Measurements from ENCODE around the gene CLSTN2. TPM values are rescaled to one million over a fixed set of nuclear protein-coding genes. Genes with fewer than 3 reads are reported as not detected.

Gene CLSTN2
- total and polyA plus RNA-seq, 2 of the 13 experiments (the other 11 are each of a cell fraction or from before 2014, with no cell fraction given), result not detected

DNA sequence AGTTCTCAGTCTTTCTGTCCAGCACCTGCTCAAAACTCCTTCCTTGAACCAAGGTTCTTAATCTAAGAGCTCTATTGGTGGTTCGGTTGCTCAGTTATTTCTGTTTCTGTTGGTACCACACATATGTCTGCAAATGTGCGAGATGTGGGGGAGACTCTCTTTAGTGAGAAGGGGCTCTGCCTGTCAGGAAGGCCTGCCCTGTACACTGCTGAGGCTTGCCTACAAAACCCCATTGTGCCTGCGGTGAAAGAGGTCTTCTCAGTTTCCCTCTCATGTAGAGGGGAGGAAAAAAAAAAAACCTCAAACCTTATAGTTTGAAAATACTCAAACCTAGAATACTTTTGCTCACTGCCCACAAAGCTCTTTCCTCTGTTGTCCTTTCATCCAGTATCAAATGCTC lies 142.4 kb downstream of the CLSTN2 start:
- no peak overlapping the region for H3K9ac ChIP-seq (ENCODE audit: insufficient read depth, low read depth, low read length)
- H3K36me3 ChIP-seq (replicated peaks in 1 of 2; ENCODE audit: control insufficient read depth in 1 of 2, insufficient read depth in 2 of 2, low read length in 2 of 2), result no peaks in the 10 kb centered on the region
- H3K27me3 ChIP-seq (ENCODE audit: control insufficient read depth in 1 of 2, insufficient read depth in 2 of 2, low read length in 2 of 2), result no peaks in the 10 kb centered on the region; a peak in 2 of 5 replicates
- TF ChIP-seq ELF1 (CRISPR knock-in tag; IDR thresholded peaks at IDR 0.05) (no peak), ZEB1 (IDR thresholded peaks at IDR 0.05; ENCODE audit: insufficient replicate concordance, low read depth) (no peak), FOXA3 (CRISPR knock-in tag; IDR thresholded peaks at IDR 0.05) (no peak), YEATS2 (CRISPR knock-in tag; IDR thresholded peaks at IDR 0.05; ENCODE audit: borderline replicate concordance) (no peak), TCF7 (IDR thresholded peaks at IDR 0.05; ENCODE audit: low read depth) (no peak)
- TF ChIP-seq, protein P1, sequence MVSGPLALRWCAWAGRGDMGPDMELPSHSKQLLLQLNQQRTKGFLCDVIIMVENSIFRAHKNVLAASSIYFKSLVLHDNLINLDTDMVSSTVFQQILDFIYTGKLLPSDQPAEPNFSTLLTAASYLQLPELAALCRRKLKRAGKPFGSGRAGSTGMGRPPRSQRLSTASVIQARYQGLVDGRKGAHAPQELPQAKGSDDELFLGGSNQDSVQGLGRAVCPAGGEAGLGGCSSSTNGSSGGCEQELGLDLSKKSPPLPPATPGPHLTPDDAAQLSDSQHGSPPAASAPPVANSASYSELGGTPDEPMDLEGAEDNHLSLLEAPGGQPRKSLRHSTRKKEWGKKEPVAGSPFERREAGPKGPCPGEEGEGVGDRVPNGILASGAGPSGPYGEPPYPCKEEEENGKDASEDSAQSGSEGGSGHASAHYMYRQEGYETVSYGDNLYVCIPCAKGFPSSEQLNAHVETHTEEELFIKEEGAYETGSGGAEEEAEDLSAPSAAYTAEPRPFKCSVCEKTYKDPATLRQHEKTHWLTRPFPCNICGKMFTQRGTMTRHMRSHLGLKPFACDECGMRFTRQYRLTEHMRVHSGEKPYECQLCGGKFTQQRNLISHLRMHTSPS (CRISPR knock-in tag; IDR thresholded peaks at IDR 0.05; ENCODE audit: low read depth), result no peak
- TF ChIP-seq, protein P2, sequence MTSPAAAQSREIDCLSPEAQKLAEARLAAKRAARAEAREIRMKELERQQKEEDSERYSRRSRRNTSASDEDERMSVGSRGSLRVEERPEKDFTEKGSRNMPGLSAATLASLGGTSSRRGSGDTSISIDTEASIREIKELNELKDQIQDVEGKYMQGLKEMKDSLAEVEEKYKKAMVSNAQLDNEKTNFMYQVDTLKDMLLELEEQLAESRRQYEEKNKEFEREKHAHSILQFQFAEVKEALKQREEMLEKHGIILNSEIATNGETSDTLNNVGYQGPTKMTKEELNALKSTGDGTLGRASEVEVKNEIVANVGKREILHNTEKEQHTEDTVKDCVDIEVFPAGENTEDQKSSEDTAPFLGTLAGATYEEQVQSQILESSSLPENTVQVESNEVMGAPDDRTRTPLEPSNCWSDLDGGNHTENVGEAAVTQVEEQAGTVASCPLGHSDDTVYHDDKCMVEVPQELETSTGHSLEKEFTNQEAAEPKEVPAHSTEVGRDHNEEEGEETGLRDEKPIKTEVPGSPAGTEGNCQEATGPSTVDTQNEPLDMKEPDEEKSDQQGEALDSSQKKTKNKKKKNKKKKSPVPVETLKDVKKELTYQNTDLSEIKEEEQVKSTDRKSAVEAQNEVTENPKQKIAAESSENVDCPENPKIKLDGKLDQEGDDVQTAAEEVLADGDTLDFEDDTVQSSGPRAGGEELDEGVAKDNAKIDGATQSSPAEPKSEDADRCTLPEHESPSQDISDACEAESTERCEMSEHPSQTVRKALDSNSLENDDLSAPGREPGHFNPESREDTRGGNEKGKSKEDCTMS (CRISPR knock-in tag; conservative IDR thresholded peaks at IDR 0.05), result no peak
- BruUV-seq (replicated peaks), result no TSS peak
- no peak overlapping the region for H3K4me2 ChIP-seq (ENCODE audit: low read depth, low read length)
- H2AFZ ChIP-seq (ENCODE audit: low read length), result no peak overlapping the region
- H3K9me3 ChIP-seq (ENCODE audit: low read length), result no peaks in the 10 kb centered on the region
- no peak overlapping the region for H3K4me3 ChIP-seq (replicated peaks in 1 of 3; ENCODE audit: insufficient read depth in 1 of 3, low read depth in 2 of 3, low read length in 3 of 3)
- no peak overlapping the region for H3K27ac ChIP-seq (ENCODE audit: extremely low read length, insufficient read depth, low read length)
- WGBS (ENCODE audit: low lambda C conversion rate), result 6% methylated on average over 3 of the region's 3 CpGs
- no peak for FAIRE-seq
- DNase-seq (ENCODE audit: low spot score), result no peak
- H3K4me1 ChIP-seq (ENCODE audit: insufficient read depth, low read length), result no peaks in the 10 kb centered on the region
- no peaks in the 10 kb centered on the region for H4K20me1 ChIP-seq (ENCODE audit: insufficient read depth, low read length)
- ChIA-PET CTCF (ENCODE audit: low intra/inter-chr PET ratio, low total read pairs) (no interaction called here), POLR2A (no interaction called here)
- H3K79me2 ChIP-seq (ENCODE audit: insufficient read depth, low read length), result no peaks in the 10 kb centered on the region
- in situ Hi-C loops (cut with HindIII; ENCODE audit: extremely low pct_ligation_motif_present, low pct_unique_long_range_greater_than_20kb), result no loop called here
- no peak for ATAC-seq
- intact Hi-C loops (cut with micrococcal nuclease; ENCODE audit: unreplicated experiment), result no loop called here
